Left ventricle myocardium superior (tissue), 1 donor: ENCODE results near the gene TSTD1. TPM values are rescaled to one million over a fixed set of nuclear protein-coding genes. Genes with fewer than 3 reads are reported as not detected.

ENCODE experiments used
- total RNA-seq: library from RNA; stranded (reverse); fragmentation: NEBNext Ultra II Directional; extraction: Animal tissue kit (Norgen Biotek cat#: 25700); gene quantifications from one replicate; pipeline ENCODE4 v1.2.1, GENCODE V29; 2021
- donor health status: DM: no; HTN: yes; CAD: no; lungs with severe emphysema.

The TSTD1 gene
- total RNA-seq, 1 donor from 2014 or later, result 15.4 TPM

Other genes starting within 250 kb of the TSTD1 start
- not detected for gene LY9, start 242.8 kb downstream of the TSTD1 start, total RNA-seq
- 0.27 TPM for gene CD244, start 176.1 kb downstream of the TSTD1 start, total RNA-seq
- gene ITLN1, start 153.8 kb downstream of the TSTD1 start, total RNA-seq, result 65.8 TPM
- gene ITLN2, start 84.2 kb downstream of the TSTD1 start, total RNA-seq, result not detected
- 8.3 TPM for gene F11R, start 17.8 kb downstream of the TSTD1 start, total RNA-seq
- gene USF1, start 7.0 kb upstream of the TSTD1 start, total RNA-seq, result 30.3 TPM
- 3.7 TPM for gene ARHGAP30, start 30.9 kb upstream of the TSTD1 start, total RNA-seq
- gene NECTIN4, start 50.6 kb upstream of the TSTD1 start, total RNA-seq, result not detected
- gene KLHDC9, start 59.4 kb upstream of the TSTD1 start, total RNA-seq, result 5.2 TPM
- 64.8 TPM for gene PFDN2, start 79.1 kb upstream of the TSTD1 start, total RNA-seq
- 33.0 TPM for gene NIT1, start 79.1 kb upstream of the TSTD1 start, total RNA-seq
- gene DEDD, start 93.7 kb upstream of the TSTD1 start, total RNA-seq, result 29.3 TPM
- 78.0 TPM for gene UFC1, start 115.0 kb upstream of the TSTD1 start, total RNA-seq
- 22.9 TPM for gene USP21, start 120.5 kb upstream of the TSTD1 start, total RNA-seq
- 10.7 TPM for gene PPOX, start 127.5 kb upstream of the TSTD1 start, total RNA-seq
- 23.6 TPM for gene B4GALT3, start 138.5 kb upstream of the TSTD1 start, total RNA-seq
- 7.2 TPM for gene ADAMTS4, start 160.1 kb upstream of the TSTD1 start, total RNA-seq
- gene NDUFS2, start 163.4 kb upstream of the TSTD1 start, total RNA-seq, result 335 TPM
- gene FCER1G, start 176.3 kb upstream of the TSTD1 start, total RNA-seq, result 24.8 TPM
- not detected for gene APOA2, start 184.7 kb upstream of the TSTD1 start, total RNA-seq
- gene TOMM40L, start 187.1 kb upstream of the TSTD1 start, total RNA-seq, result 41.8 TPM
- gene NR1I3, start 199.2 kb upstream of the TSTD1 start, total RNA-seq, result not detected
- 0.17 TPM for gene PCP4L1, start 219.8 kb upstream of the TSTD1 start, total RNA-seq